Activated CD8-positive, alpha-beta memory T cell treated with anti-CD3 and anti-CD28 coated beads, Interleukin-2, amount 50 U/mL, for 1 hour (primary cell): ENCODE measurements around the gene PLCD1.
A peak's percentile ranks its signal among the peaks of the same experiment; 100 is the strongest.
"Not testable (repeated sequence)": the region's sequence is repeated elsewhere in the genome, so short reads cannot be mapped to it uniquely, and the experiment has no call there.

Experiments used
- DNase-seq: peaks from one replicate; pipeline ENCODE4 v3.0.0-alpha.2; 2020; ENCODE audit errors: extremely low read depth

The PLCD1 gene

GRCh38 chr3:38000242-38000916 lies 29.1 kb downstream of the PLCD1 start:
- no peak for DNase-seq

DNA sequence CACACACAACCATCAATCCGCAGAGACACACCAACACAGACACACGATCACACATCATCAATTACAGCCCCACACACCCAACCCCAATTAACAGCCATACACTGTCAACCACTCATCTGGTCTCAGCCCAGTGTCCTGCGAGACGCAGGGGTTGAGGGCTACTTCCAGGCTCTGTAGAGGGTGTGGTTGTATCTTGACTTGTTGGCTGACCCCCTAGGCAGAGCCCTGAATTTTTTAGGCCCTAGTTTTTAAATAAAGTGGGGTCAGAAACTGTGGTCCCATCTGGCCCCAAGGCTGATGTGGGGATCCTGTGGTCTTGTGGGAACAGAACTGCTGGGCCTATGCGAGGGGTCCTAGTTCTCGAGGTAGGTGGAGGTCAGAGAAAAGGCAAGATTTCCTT lies 29.6 kb downstream of the PLCD1 start:
- DNase-seq = no peak

- DNase-seq = no peak
These were observed 31.6 kb downstream of the PLCD1 start for GRCh38 chr3:37997791-37998370.

GRCh38 chr3:37997342-37997741 lies 32.1 kb downstream of the PLCD1 start:
- no peak for DNase-seq

DNA sequence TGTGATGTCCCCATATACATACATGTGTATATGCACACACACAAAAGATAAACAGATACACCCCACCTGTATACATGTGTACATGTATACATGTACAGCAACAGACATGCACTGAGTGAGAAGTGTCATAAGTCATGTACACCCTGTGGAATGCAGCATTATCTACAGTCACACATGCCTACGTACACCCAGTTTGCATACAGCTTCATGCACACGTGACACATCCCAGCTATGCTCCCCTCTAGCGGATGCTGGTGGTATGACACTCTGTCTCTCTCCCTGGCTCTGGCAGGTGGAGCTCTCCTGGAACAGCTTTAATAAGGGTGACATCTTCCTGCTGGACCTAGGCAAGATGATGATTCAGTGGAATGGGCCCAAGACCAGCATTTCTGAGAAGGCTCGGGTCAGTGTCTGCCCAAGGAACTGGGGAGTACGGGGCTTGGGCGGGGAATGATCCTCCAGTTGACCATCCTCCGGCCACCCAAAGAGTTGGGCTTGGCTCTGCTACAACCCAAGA lies 32.6 kb downstream of the PLCD1 start:
- DNase-seq = peak; percentile 28

DNA sequence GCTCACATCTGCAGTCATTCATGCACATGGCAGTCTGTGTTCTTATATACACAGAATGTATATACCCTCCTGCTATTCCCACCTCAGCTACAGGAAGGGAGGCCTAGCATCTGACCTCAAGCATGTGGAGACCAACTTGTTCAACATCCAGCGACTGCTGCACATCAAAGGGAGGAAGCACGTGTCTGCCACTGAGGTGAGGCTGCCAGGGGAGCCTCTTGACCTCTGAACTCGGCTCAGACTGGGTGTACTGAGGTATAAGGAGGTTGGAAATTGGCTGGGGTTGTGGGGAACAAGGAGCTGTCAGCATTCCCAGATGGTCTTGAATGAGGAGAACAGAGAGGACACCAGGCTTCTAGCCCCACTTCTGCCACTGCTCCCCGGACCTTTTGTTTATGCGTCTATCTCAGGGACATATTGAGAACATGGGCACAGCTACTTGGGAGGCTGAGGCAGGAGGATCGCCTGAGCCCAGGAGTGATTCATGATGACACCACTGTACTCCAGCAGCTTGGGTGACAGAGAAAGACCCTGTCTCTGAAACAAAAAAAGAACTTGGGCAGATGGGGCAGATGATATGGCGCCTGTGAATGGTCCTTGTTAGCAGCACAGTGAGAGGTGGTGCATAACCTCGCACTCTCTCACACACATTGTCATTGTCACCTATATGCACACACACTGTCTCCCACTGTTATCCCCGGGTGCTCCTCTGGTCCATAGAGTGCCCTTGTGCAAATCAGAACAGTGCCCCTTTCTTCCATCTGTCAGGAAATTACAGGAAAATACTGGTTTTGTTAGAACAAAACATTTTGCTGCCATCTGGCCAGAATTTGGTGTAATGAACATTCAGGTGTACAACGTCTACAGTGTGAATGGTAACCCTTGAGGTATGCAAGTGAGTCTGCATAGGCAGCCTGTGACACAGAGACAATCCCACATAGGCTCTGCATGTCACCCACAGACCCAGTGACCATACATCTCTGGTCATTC lies 33.5 kb downstream of the PLCD1 start:
- DNase-seq = no peak

GRCh38 chr3:37994639-37994972 lies 34.8 kb downstream of the PLCD1 start:
- DNase-seq = no peak

DNA sequence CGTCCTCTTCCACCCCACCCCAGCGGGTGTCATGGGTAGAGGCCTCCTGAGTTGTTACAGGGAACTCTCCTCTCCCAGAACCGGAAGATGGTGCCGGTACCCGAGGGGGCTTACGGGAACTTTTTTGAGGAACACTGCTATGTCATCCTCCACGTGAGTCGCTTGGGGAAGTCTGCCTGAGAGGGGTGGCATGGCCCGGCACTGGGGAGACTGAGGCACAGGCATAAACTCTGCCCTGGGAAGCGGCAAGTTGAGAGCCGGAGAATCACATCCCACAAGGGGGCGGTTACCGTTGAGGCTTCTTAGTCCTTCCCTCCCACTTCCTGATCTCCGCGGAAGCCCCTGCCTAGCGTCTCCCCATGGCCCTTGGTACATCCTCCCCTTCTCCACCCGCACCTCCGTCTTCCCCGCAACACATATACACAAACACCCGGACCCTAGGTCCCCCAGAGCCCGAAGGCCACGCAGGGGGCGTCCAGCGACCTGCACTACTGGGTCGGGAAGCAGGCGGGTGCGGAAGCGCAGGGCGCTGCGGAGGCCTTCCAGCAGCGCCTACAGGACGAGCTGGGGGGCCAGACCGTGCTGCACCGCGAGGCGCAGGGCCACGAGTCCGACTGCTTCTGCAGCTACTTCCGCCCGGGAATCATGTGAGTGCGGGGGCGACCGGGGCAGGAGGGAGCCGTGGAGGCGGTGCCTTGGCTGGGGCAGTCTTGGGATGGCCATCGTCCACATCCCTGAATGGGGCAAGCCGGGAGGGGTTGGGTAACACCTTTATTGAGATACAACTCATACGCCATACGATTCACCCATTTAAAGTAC lies 35.4 kb downstream of the PLCD1 start:
- no peak for DNase-seq

DNA sequence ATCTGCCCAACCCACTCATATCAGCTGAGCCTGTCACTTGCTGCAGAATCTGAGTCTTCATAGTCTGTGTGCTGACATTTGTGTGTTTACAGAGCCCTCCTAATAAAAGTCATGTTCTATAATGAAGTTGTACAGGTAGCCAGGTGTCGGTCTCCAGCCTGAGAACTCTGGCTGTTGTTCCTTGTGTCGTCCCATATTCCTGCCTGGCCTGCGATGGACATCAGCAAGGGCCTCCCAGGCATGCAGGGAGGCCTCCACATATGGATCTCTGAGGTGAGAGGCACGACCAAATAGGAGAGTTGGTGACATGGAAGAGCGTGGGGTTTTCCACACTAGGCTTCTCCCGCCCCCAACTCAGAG lies 36.0 kb downstream of the PLCD1 start:
- no peak for DNase-seq

GRCh38 chr3:37993067-37993455 lies 36.4 kb downstream of the PLCD1 start:
- no peak for DNase-seq

- no peak for DNase-seq
These were observed 37.0 kb downstream of the PLCD1 start for GRCh38 chr3:37992271-37993066.

DNA sequence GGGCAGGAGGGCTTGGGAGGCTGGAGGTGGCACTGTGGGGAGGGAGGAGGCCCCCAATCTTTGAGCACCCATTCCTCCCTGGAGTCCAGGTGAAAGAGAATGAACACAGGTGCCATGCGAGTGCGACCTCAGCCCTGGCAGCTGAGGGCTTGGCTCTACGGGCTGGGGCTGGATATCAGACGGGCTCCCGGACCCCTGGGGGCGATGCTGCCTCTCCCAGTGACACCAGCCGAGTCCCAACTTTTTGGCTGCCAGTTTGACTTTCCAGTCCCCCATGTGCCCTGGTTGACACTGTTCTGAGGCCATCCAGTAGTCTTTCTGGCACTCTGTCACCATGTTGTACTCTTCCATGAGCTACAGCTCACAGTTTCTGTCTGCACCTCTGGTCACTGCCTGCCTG lies 37.6 kb downstream of the PLCD1 start:
- no peak for DNase-seq

DNA sequence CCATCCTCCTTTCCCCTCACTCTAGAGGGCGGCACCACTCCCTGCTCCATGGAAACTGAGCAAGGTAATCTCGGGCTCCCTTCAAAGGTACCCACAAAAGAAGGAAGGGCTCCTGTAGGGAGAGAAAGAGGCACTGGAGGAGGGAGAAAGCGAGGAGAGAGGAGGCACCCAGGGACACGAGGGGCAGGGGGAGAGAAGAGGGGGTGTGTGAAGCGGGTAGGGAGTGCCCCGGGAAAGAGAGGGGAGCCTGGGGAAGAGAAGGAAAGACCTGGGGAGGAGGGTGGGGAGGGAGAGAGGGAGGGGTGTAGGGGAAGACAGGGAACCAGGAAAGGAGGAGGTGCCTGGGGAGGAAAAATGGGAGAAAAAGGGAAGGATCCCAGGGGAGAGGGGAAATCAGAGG lies 38.3 kb downstream of the PLCD1 start:
- DNase-seq = no peak

GRCh38 chr3:37990527-37990926 lies 38.9 kb downstream of the PLCD1 start, which contains the start of gene VILL:
Gene VILL, plus strand, starts transcription at chr3:37990786. Its CDS starts 2,887 bp downstream, at chr3:37993673.
- DNase-seq = no peak

DNA sequence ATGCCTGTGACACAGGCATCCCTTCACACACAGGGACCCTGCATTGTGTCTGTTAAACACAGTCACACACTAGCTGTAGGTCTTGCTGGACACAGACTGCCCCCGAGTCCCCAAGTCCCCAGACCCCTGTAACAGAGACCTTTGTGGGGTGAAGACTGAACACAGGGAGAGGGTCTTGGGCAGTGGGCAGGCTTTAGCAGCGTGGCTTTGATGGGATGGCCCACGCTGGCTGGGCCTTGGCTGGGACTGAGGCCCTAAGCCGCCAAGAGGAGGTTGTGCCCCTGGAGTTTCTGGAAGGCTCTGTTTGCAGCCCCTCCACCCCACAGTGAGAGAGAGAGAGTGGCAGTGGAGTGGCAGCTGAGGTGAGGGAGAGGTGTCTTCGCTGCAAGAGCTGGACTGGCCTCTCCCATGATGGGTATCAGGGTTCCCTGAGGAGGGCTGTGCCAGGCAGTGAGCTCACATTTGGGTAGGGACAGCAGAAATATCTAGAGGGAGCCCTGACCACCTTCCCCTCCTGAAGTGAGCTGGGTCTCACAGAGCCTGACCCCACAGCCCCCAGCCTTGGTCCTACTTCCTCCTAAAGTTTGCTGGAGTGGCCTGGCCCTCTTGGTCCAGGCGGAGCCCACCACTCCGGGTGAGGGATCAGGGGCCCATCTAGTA lies 39.5 kb downstream of the PLCD1 start:
- DNase-seq = no peak

GRCh38 chr3:37988931-37989525 lies 40.4 kb downstream of the PLCD1 start:
- no peak for DNase-seq

DNA sequence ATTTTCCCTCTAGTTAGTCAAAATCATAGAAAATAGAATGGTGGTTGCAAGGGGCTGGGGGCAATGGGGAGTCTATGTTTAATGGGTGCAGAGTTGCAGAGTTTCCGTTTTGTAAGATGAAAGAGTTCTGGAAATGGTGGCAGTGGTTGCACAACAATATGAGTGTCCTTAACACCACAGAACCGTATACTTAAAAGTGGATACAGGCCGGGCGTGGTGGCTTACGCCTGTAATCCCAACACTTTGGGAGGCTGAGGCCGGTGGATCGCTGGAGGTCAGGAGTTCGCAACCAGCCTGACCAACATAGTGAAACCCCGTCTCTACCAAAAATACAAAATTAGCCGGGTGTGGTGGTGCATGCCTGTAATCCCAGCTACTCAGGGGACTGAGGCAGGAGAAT lies 41.1 kb downstream of the PLCD1 start:
- DNase-seq = not testable (repeated sequence)

DNA sequence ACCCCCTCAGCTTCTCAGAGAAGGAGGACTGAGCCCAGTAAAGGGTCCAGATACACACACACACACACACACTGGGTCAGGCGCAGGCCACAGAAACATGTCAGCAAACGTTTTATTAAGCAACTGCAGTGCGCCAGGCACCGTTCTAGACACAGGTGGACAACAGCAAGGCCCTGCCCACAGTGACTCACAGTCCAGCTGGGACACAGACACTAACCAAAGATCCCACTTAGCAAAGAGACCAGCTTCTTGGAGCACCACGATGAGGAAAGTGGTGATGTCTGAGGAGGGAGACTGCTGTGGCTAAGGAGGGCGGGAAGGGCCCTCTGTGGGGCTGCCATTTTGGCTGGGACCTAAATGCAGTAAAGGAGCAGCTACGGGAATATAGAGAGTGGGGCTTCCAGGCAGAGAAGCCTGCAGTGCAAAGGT lies 41.7 kb downstream of the PLCD1 start:
- no peak for DNase-seq

- no peak for DNase-seq
These were observed 42.1 kb downstream of the PLCD1 start for GRCh38 chr3:37987315-37987697.
